ENCODE measurements around the gene NAALAD2. TPM values are rescaled to one million over a fixed set of nuclear protein-coding genes. Genes with fewer than 3 reads are reported as not detected.

NAALAD2 gene
- polyA plus RNA-seq, 1 donor (not counting 4 experiments of a cell fraction or from before 2014, with no cell fraction given) = not detected

- Histone ChIP-seq H3K9ac (ENCODE audit: control insufficient read depth, extremely low read depth, insufficient read depth, low read length) (no peak overlapping the region), H3K4me1 (ENCODE audit: control insufficient read depth, extremely low read depth, insufficient read depth, low read length) (peaks cover 25% of the 10 kb centered on the region), H3K4me3 (ENCODE audit: control insufficient read depth in 2 of 3, extremely low read depth in 1 of 3, insufficient read depth in 2 of 3, low read depth in 1 of 3, low read length in 3 of 3) (no peak overlapping the region), H3K4me2 (ENCODE audit: control insufficient read depth, extremely low read depth, insufficient read depth, low read depth, low read length) (no peak overlapping the region), H3K27me3 (ENCODE audit: control insufficient read depth, extremely low read depth, insufficient read depth, low read length) (no peaks in the 10 kb centered on the region), H3K36me3 (ENCODE audit: control insufficient read depth in 2 of 2, extremely low read depth in 1 of 2, insufficient read depth in 2 of 2, low read length in 2 of 2) (peaks cover 5 to 23% of the 10 kb centered on the region in 2 experiments), H4K20me1 (ENCODE audit: control insufficient read depth, extremely low read depth, insufficient read depth, low read length) (peaks cover 25% of the 10 kb centered on the region), H3K79me2 (ENCODE audit: control insufficient read depth, insufficient read depth, low read length) (peaks cover 96% of the 10 kb centered on the region), H3K9me1 (ENCODE audit: control insufficient read depth, extremely low read depth, insufficient read depth, low read length) (peaks cover 2% of the 10 kb centered on the region), H3K9me3 (ENCODE audit: control insufficient read depth, low read depth, low read length) (peaks cover 2% of the 10 kb centered on the region), H2AFZ (ENCODE audit: control insufficient read depth, low read length) (no peak overlapping the region), H3K27ac (ENCODE audit: control insufficient read depth, insufficient read depth, low read length) (no peak overlapping the region)
- dilution Hi-C loops (cut with MboI; ENCODE audit: extremely low pct_ligation_motif_present, low sequenced_read_pairs) = no loop called here
- no peak for FAIRE-seq
- TF ChIP-seq EZH2 (IDR thresholded peaks at IDR 0.05; ENCODE audit: low read length) = no peak
- no peak for TF ChIP-seq CTCF (optimal IDR thresholded peaks at IDR 0.05 in 1 of 3, IDR thresholded peaks at IDR 0.05 in 1 of 3, conservative IDR thresholded peaks at IDR 0.05 in 1 of 3; ENCODE audit: extremely low read depth in 1 of 3, insufficient read depth in 2 of 3, low read length in 3 of 3)
- no peak for DNase-seq (ENCODE audit: low read depth, low spot score)
These were observed 82.1 kb downstream of the NAALAD2 start for GRCh38 chr11:90216611-90217010.

GRCh38 chr11:90218606-90219005 is 84.1 kb downstream of the NAALAD2 start:
- peaks cover under 1 to 11% of the 10 kb centered on the region in 2 experiments for H3K36me3 ChIP-seq (ENCODE audit: control insufficient read depth in 2 of 2, extremely low read depth in 1 of 2, insufficient read depth in 2 of 2, low read length in 2 of 2)
- peaks cover 2% of the 10 kb centered on the region for H3K9me3 ChIP-seq (ENCODE audit: control insufficient read depth, low read depth, low read length)
- H3K4me2 ChIP-seq (ENCODE audit: control insufficient read depth, extremely low read depth, insufficient read depth, low read depth, low read length) = no peak overlapping the region
- H3K9ac ChIP-seq (ENCODE audit: control insufficient read depth, extremely low read depth, insufficient read depth, low read length) = no peak overlapping the region
- dilution Hi-C loops (cut with MboI; ENCODE audit: extremely low pct_ligation_motif_present, low sequenced_read_pairs) = no loop called here
- no peak overlapping the region for H3K27ac ChIP-seq (ENCODE audit: control insufficient read depth, insufficient read depth, low read length)
- H3K9me1 ChIP-seq (ENCODE audit: control insufficient read depth, extremely low read depth, insufficient read depth, low read length) = peaks cover 2% of the 10 kb centered on the region
- peaks cover 32% of the 10 kb centered on the region for H4K20me1 ChIP-seq (ENCODE audit: control insufficient read depth, extremely low read depth, insufficient read depth, low read length)
- no peaks in the 10 kb centered on the region for H3K27me3 ChIP-seq (ENCODE audit: control insufficient read depth, extremely low read depth, insufficient read depth, low read length)
- no peak overlapping the region for H2AFZ ChIP-seq (ENCODE audit: control insufficient read depth, low read length)
- peaks cover 26% of the 10 kb centered on the region for H3K4me1 ChIP-seq (ENCODE audit: control insufficient read depth, extremely low read depth, insufficient read depth, low read length)
- no peak for DNase-seq (ENCODE audit: low read depth, low spot score)
- peaks cover 97% of the 10 kb centered on the region for H3K79me2 ChIP-seq (ENCODE audit: control insufficient read depth, insufficient read depth, low read length)
- TF ChIP-seq CTCF (optimal IDR thresholded peaks at IDR 0.05 in 1 of 3, IDR thresholded peaks at IDR 0.05 in 1 of 3, conservative IDR thresholded peaks at IDR 0.05 in 1 of 3; ENCODE audit: extremely low read depth in 1 of 3, insufficient read depth in 2 of 3, low read length in 3 of 3) (no peak), EZH2 (IDR thresholded peaks at IDR 0.05; ENCODE audit: low read length) (no peak)
- H3K4me3 ChIP-seq (ENCODE audit: control insufficient read depth in 2 of 3, extremely low read depth in 1 of 3, insufficient read depth in 2 of 3, low read depth in 1 of 3, low read length in 3 of 3) = no peak overlapping the region
- no peak for FAIRE-seq

Data from keratinocyte (primary cell).